ENCODE data around the gene KANK4. TPM values are rescaled to one million over a fixed set of nuclear protein-coding genes. Genes with fewer than 3 reads are reported as not detected.

The KANK4 gene
- total RNA-seq, 4 donors from 2014 or later, result 0.16 TPM; not detected in 3

DNA sequence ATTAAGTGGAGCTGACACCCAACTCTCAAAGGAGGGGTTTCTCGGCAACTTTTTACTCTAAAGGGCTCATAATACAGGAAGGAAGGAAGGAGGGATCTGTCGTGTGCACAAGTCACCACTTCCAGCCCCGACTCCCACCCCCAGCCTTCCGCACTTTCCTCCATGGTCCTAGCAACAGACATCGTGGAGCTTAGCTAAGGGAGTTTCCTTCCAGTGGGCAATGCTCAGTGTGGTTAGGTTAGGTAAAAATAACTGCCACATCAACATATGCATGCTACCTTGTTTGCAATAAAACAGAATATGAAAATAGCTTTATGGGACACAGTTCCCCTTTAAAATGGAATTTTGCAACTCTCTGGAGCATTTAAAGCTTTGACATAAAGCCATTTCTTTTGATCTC is 35.2 kb downstream of the KANK4 start:
- Histone ChIP-seq H3K36me3 (no peaks in the 10 kb centered on the region), H3K9me3 (no peaks in the 10 kb centered on the region), H3K4me3 (no peak overlapping the region), H3K4me1 (no peaks in the 10 kb centered on the region), H3K27me3 (no peaks in the 10 kb centered on the region), H3K27ac (no peak overlapping the region)
- TF ChIP-seq, protein P1, sequence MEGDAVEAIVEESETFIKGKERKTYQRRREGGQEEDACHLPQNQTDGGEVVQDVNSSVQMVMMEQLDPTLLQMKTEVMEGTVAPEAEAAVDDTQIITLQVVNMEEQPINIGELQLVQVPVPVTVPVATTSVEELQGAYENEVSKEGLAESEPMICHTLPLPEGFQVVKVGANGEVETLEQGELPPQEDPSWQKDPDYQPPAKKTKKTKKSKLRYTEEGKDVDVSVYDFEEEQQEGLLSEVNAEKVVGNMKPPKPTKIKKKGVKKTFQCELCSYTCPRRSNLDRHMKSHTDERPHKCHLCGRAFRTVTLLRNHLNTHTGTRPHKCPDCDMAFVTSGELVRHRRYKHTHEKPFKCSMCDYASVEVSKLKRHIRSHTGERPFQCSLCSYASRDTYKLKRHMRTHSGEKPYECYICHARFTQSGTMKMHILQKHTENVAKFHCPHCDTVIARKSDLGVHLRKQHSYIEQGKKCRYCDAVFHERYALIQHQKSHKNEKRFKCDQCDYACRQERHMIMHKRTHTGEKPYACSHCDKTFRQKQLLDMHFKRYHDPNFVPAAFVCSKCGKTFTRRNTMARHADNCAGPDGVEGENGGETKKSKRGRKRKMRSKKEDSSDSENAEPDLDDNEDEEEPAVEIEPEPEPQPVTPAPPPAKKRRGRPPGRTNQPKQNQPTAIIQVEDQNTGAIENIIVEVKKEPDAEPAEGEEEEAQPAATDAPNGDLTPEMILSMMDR (IDR thresholded peaks at IDR 0.05 in 4 of 5, conservative IDR thresholded peaks at IDR 0.05 in 1 of 5), result no peak
- no peak for TF ChIP-seq POLR2A (IDR thresholded peaks at IDR 0.05)
- intact Hi-C loops (cut with DNase I; ENCODE audit: low total_unique reads) (no loop called here), in situ Hi-C loops (cut with MboI; ENCODE audit: low sequenced_read_pairs in 4 of 4) (no loop called here)
- DNase-seq, result no peak
- no peak for ATAC-seq

DNA sequence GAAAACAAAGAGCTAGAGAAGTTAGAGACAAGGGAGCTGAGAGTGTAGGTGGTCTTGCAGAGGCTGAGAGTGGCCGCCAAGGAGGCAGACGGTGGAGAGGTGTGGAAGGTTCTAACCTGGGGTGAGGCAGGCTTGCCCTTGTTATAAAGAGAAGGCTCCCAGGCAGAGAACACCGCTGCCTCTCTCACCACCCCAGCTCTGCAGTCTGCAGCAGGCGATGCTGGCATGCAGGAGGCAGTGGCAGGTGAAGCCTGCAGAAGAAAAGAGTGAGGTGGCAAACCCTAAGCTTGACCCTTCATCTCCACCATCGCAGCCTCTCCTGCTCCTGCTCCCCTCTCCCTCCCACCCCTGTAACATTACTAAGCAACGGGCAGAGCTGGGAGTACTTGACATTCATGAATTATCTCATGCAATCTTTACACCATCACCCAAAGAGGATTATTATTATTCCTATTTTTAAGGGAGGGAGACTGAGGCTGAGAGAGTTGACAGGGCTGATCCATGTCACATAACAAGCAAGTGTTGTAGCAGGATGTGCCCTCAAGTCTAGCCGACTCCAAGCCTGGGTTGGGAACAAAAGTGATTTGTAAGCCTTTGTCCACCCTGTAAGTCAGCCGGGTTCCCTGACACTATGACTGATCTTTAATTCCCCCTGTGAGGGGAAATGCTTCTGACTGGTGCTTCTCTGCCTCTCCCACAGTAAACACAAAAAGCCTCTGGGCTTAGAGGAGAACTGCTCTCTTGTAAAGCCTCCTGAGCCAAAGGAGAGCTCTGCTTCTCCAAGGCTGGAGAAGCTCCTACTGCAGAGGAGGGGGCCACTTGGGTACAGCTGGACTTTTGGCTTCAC is 36.1 kb downstream of the KANK4 start:
- Histone ChIP-seq H3K4me1 (no peaks in the 10 kb centered on the region), H3K27ac (no peak overlapping the region), H3K9me3 (no peaks in the 10 kb centered on the region), H3K4me3 (no peak overlapping the region), H3K27me3 (no peaks in the 10 kb centered on the region), H3K36me3 (no peaks in the 10 kb centered on the region)
- DNase-seq (no peak), ATAC-seq (no peak)
- in situ Hi-C loops (cut with MboI; ENCODE audit: low sequenced_read_pairs in 4 of 4), result no loop called here
- TF ChIP-seq POLR2A (IDR thresholded peaks at IDR 0.05), result no peak
- TF ChIP-seq, protein P1 (IDR thresholded peaks at IDR 0.05 in 4 of 5, conservative IDR thresholded peaks at IDR 0.05 in 1 of 5), result no peak
- intact Hi-C loops (cut with DNase I; ENCODE audit: low total_unique reads), result no loop called here

DNA sequence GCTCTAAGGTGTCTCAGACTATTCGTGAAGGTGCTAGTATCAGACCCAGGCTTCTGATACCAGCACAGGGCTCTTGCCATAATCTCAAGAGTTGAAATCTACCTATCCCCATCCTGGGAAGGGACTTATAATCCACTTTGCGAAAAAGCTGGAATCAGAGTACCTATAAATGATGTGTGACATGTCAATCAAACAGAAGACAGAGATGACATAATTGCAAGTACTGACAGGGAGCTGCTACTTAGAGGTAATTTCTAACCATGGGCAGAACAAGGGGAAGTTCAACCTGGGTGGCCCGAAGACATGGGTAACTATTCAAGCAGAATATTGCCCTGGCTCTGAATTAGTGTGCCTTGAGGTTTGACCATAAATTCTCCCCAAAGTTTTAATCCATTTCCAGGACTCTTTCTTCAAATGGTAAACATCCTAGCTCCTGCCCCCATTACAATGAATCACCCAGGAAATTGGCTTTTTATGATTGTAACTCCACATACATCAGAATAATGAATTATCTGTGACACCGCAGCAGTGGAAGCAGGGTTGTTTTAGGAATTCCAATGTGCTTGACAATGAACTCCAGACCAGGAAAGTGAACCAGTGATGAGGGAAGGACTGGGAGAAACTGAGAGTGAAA is 37.2 kb downstream of the KANK4 start:
- no peak overlapping the region for H3K4me3 ChIP-seq
- intact Hi-C loops (cut with DNase I; ENCODE audit: low total_unique reads), result no loop called here
- no peak overlapping the region for H3K27ac ChIP-seq
- no peak for ATAC-seq
- H3K4me1 ChIP-seq, result no peaks in the 10 kb centered on the region
- TF ChIP-seq, protein P1 (IDR thresholded peaks at IDR 0.05 in 4 of 5, conservative IDR thresholded peaks at IDR 0.05 in 1 of 5), result no peak
- no peak for TF ChIP-seq POLR2A (IDR thresholded peaks at IDR 0.05)
- H3K9me3 ChIP-seq, result no peaks in the 10 kb centered on the region
- H3K27me3 ChIP-seq, result no peaks in the 10 kb centered on the region
- DNase-seq, result no peak
- in situ Hi-C loops (cut with MboI; ENCODE audit: low sequenced_read_pairs in 4 of 4), result no loop called here
- H3K36me3 ChIP-seq, result no peaks in the 10 kb centered on the region

DNA sequence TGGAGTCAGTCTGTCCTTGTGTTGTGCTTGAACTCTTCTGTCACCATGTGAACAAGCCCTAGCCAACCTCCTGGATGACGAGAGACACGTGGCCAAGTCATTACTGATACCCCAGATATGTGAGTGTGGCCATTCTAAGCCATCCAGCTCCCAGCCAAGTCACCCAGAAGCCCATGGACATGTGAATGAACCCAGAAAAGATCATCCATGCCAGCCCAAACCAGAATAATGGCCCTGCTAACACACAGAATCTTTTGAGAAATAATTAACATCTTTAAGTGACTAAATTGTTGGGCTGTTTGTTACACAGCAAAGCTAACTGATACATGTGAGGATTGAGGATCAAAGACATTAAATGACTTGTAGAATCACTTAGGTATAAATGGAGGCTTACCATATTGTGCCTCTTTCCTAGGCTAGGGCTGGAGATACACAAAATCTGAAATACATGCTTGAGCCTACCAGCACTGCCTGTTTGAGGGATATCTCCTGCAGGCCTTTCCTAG is 38.2 kb downstream of the KANK4 start:
- H3K4me3 ChIP-seq, result no peak overlapping the region
- in situ Hi-C loops (cut with MboI; ENCODE audit: low sequenced_read_pairs in 4 of 4) (no loop called here), intact Hi-C loops (cut with DNase I; ENCODE audit: low total_unique reads) (no loop called here)
- TF ChIP-seq, protein P1 (IDR thresholded peaks at IDR 0.05 in 4 of 5, conservative IDR thresholded peaks at IDR 0.05 in 1 of 5), result no peak
- TF ChIP-seq POLR2A (IDR thresholded peaks at IDR 0.05), result no peak
- no peaks in the 10 kb centered on the region for H3K36me3 ChIP-seq
- H3K4me1 ChIP-seq, result no peaks in the 10 kb centered on the region
- no peaks in the 10 kb centered on the region for H3K9me3 ChIP-seq
- no peak for ATAC-seq
- no peaks in the 10 kb centered on the region for H3K27me3 ChIP-seq
- H3K27ac ChIP-seq, result no peak overlapping the region
- no peak for DNase-seq

Measured in gastrocnemius medialis (tissue), 4 donors.